Heart right ventricle (tissue), 16 donors: ENCODE data around the gene ANKLE2. TPM values are rescaled to one million over a fixed set of nuclear protein-coding genes. Genes with fewer than 3 reads are reported as not detected.

Source experiments
- ATAC-seq, 8 donors: fragments of 200-7000 bp; cut with Tn5 transposase; one replicate each; pipeline ENCODE4 v1.9.1; 2020; ENCODE audit warnings: mild to moderate bottlenecking in 8 of 8, moderate library complexity in 8 of 8, moderate number of reproducible peaks in 1 of 8
- DNase-seq, 2 donors: peaks; one replicate each; pipeline ENCODE4 v3.0.0-alpha.2; 2020
- H3K27ac ChIP-seq, 10 donors: fragments of 200-600 bp; sonication (generic) in 2 of 10; one replicate each; pipeline versions ENCODE4 v1.5.0 to v1.8.0; 2020 to 2022; ENCODE audit warnings: mild to moderate bottlenecking in 3 of 10
- H3K27me3 ChIP-seq, 7 donors: fragments of 200-600 bp; one replicate each; pipeline ENCODE4 v1.8.0; 2021 to 2022; ENCODE audit warnings: mild to moderate bottlenecking in 2 of 7
- H3K36me3 ChIP-seq, 9 donors: fragments of 200-600 bp; sonication (generic) in 1 of 9; one replicate each; pipeline versions ENCODE4 v1.5.0 to v1.8.0; 2020 to 2022; ENCODE audit warnings: mild to moderate bottlenecking in 2 of 9
- H3K4me1 ChIP-seq, 9 donors: fragments of 200-600 bp; sonication (generic) in 1 of 9; one replicate each; pipeline versions ENCODE4 v1.5.0 to v1.8.0; 2020 to 2022; ENCODE audit warnings: mild to moderate bottlenecking in 4 of 9
- H3K4me3 ChIP-seq, 10 donors: fragments of 200-600 bp; sonication (generic) in 2 of 10; one replicate each; pipeline versions ENCODE4 v1.5.0 to v1.8.0; 2020 to 2022; ENCODE audit warnings: mild to moderate bottlenecking in 7 of 10, moderate library complexity in 2 of 10
- H3K9me3 ChIP-seq, 11 donors: fragments of 200-600 bp in 10 of 11; sonication (generic) in 2 of 11; one replicate each; pipeline versions ENCODE4 v1.5.0 to v1.8.0; 2013 to 2022; ENCODE audit warnings: mild to moderate bottlenecking in 2 of 11, control low read depth in 1 of 11, moderate library complexity in 1 of 11
- CTCF ChIP-seq, 9 donors: fragments of 200-600 bp; sonication (generic) in 2 of 9; IDR thresholded peaks; one replicate each; pipeline versions ENCODE4 v1.5.0 to v1.8.0; 2021 to 2022; ENCODE audit warnings: antibody characterized with exemption in 9 of 9, mild to moderate bottlenecking in 5 of 9, moderate library complexity in 1 of 9
- WGBS, 2 donors: extraction: QIAGEN DNeasy Blood & Tissue Kit; methylation state at CpG; one replicate each; pipeline ENCODE4 v1.1.7; 2013; ENCODE audit warnings: inconsistent platforms in 1 of 2; 5-methylcytosine and 5-hydroxymethylcytosine counted together
- intact Hi-C, 10 donors: fragments of 100-400 bp; cut with DNase I; formaldehyde crosslinking; loops; one replicate each; pipeline versions ENCODE4 v1.11.1 to v1.14.2; 2022
- polyA plus RNA-seq, 2 donors: library from polyadenylated mRNA; stranded (reverse); fragments of 200-250 nt; gene quantifications; one replicate each; pipeline ENCODE4 v1.2.3, GENCODE V29; 2013
- total RNA-seq, 10 donors: library from RNA; stranded (reverse); fragmentation: NEBNext Ultra II Directional in 3 of 10; extraction: Animal tissue kit (Norgen Biotek cat#: 25700) in 3 of 10; gene quantifications; one replicate each; pipeline versions ENCODE4 v1.2.1 to v1.2.4, GENCODE V29; 2021 to 2023
- donor health status: Arrhythmogenic right ventricular cardiomyopathy.
- donor health status: ischemic (EF 13 %, LVEDD 7.1; RV severe dilation, severe dysfunction).
- donor health status: healthy with polysubstance abuse.
- donor health status: DM: no; HTN: yes; CAD: no.
- donor health status: DM: no; HTN: no; CAD: no.
- donor health status: ischemic (EF 25% LVEDD 6.9; RV normal size, moderate dysfunction).
- donor health status: ischemic (EF 25% LVEDD 5.7; RV mildly dilated, moderate dysfunction).
- donor health status: healthy.
- donor health status: DM: yes; HTN: yes; CAD: no.
- donor health status: Ischemic cardiomyopathy.
- donor health status: ischemic (EF 35%, LVEDD 5.7; RV mildly dilated, moderate dysfunction).
- donor health status: nonischemic (EF 11% LVEDD 7.7; RV severe dilation, severe dysfunction).
- donor health status: DM: yes; HTN: yes; CAD: no.
- donor health status: PGD.
- donor health status: ischemic (EF 29% LVEDD 5.4; RV normal size, mild dysfunction).
- donor health status: nonischemic (EF 23%, LVEDD 6.1; RV moderate dilation, normal function).

The ANKLE2 gene
- total and polyA plus RNA-seq, 12 donors, result 17.4 to 39.4 (median 30.3) TPM

GRCh38 chr12:132710405-132711079, 51.1 kb downstream of the ANKLE2 start, which contains the start of gene PGAM5:
PGAM5 (plus strand) TSS chr12:132710842; CDS start chr12:132710877, 35 bp downstream.
- Histone ChIP-seq H3K27me3 (no peaks in the 10 kb centered on the region), H3K27ac (peak within 1 kb of the TSS; percentile 68 to 91 (median 86)), H3K4me1 (peaks cover 3 to 31% (median 20%) of the 10 kb centered on the region in 9 donors), H3K4me3 (peak within 1 kb of the TSS; percentile 63 to 98 (median 80)), H3K36me3 (peaks cover 0 to 22% (median 0%) of the 10 kb centered on the region in 9 donors), H3K9me3 (peaks cover 0 to 8% (median 0%) of the 10 kb centered on the region in 11 donors)
- TF ChIP-seq CTCF (IDR thresholded peaks at IDR 0.05), result peak in 1 of 9 donors; percentile 11
- 1% methylated on average over 92 to 94 of the region's 94 CpGs for WGBS, 2 donors
- DNase-seq (peak; percentile 78 to 84), ATAC-seq (peak; percentile 91 to 97 (median 94))
- intact Hi-C loops, result no loop called here

- no peak for DNase-seq
Measured at GRCh38 chr12:132710043-132710404, 51.6 kb downstream of the ANKLE2 start.

GRCh38 chr12:132708150-132708549, 53.5 kb downstream of the ANKLE2 start:
- Histone ChIP-seq H3K4me1 (peaks cover 3 to 31% (median 20%) of the 10 kb centered on the region in 9 donors), H3K36me3 (peaks cover 0 to 12% (median 0%) of the 10 kb centered on the region in 9 donors), H3K9me3 (peaks cover 0 to 8% (median 0%) of the 10 kb centered on the region in 11 donors), H3K27ac (no peak overlapping the region), H3K4me3 (no peak overlapping the region), H3K27me3 (no peaks in the 10 kb centered on the region)
- TF ChIP-seq CTCF (IDR thresholded peaks at IDR 0.05), result no peak
- DNase-seq (no peak), ATAC-seq (no peak)
- intact Hi-C loops, result no loop called here
- WGBS, 2 donors, result 78 to 80% methylated on average over 2 of the region's 2 CpGs

More at GRCh38 chr12:132710043-132710404, 51.6 kb downstream of the ANKLE2 start:
- TF ChIP-seq CTCF (IDR thresholded peaks at IDR 0.05), result no peak
- Histone ChIP-seq H3K9me3 (peaks cover 0 to 8% (median 0%) of the 10 kb centered on the region in 11 donors), H3K4me1 (peaks cover 3 to 31% (median 20%) of the 10 kb centered on the region in 9 donors), H3K36me3 (peaks cover 0 to 18% (median 0%) of the 10 kb centered on the region in 9 donors), H3K4me3 (peak overlapping the region; percentile 63 to 98 (median 80)), H3K27me3 (no peaks in the 10 kb centered on the region), H3K27ac (peak overlapping the region; percentile 68 to 91 (median 86))
- ATAC-seq, result peak in 7 of 8 donors; percentile 25 to 56 (median 48)
- intact Hi-C loops, result no loop called here
- WGBS, 2 donors, result 0 to 1% methylated on average over 26 of the region's 26 CpGs

- Histone ChIP-seq H3K27me3 (no peaks in the 10 kb centered on the region), H3K4me1 (peaks cover 3 to 24% (median 18%) of the 10 kb centered on the region in 9 donors), H3K27ac (no peak overlapping the region), H3K9me3 (peaks cover 0 to 8% (median 0%) of the 10 kb centered on the region in 11 donors), H3K36me3 (peaks cover 0 to 17% (median 2%) of the 10 kb centered on the region in 9 donors), H3K4me3 (no peak overlapping the region)
- no peak for TF ChIP-seq CTCF (IDR thresholded peaks at IDR 0.05)
- ATAC-seq (no peak), DNase-seq (no peak)
- 94 to 95% methylated on average over 6 of the region's 6 CpGs for WGBS, 2 donors
- intact Hi-C loops, result no loop called here
Measured at GRCh38 chr12:132707241-132707640, 54.4 kb downstream of the ANKLE2 start.
